Panc1 (cell line): ENCODE measurements around the gene MRPL2. TPM values are rescaled to one million over a fixed set of nuclear protein-coding genes. Genes with fewer than 3 reads are reported as not detected.
"Not testable (repeated sequence)": the region's sequence is repeated elsewhere in the genome, so short reads cannot be mapped to it uniquely, and the experiment has no call there.

Experiments used
- ATAC-seq: fragments of 200-7000 bp; cut with Tn5 transposase; 2 replicates; pipeline ENCODE4 v1.9.1; 2020; ENCODE audit warnings: mild to moderate bottlenecking, moderate library complexity
- BruUV-seq: library from RNA; stranded (reverse); fragments of 400-500 nt; replicated peaks from 2 replicates; lab custom pipeline; 2021; lab: Mats Ljungman, UMichigan
- CTCF ChIA-PET: fragments of 300-600 bp; sonication (Branson Sonifier 250); formaldehyde crosslinking; loops from one replicate; lab custom pipeline; 2022; ENCODE audit warnings: antibody characterized with exemption; lab: Charles Lee
- POLR2A ChIA-PET: fragments of 300-600 bp; sonication (Branson Sonifier 250); formaldehyde crosslinking; loops from one replicate; lab custom pipeline; 2022; ENCODE audit warnings: antibody characterized with exemption; lab: Charles Lee
- DNase-seq: peaks from one replicate; pipeline ENCODE4 v3.0.0-alpha.2; 2010; ENCODE audit warnings: low read depth, low spot score
- H3K27ac ChIP-seq: 2 replicates; pipeline ENCODE4 v1.5.1; 2011; ENCODE audit warnings: mild to moderate bottlenecking, low read length, inconsistent platforms
- H3K27me3 ChIP-seq: fragments of 200-500 bp; sonication (Bioruptor generic); 2 replicates; pipeline ENCODE4 v1.6.0; 2014; ENCODE audit warnings: low read length, inconsistent platforms; ENCODE audit not compliant: control insufficient read depth, insufficient read depth
- H3K36me3 ChIP-seq: fragments of 200-500 bp; sonication (Bioruptor generic); 2 replicates; pipeline ENCODE4 v1.5.1; 2014; ENCODE audit warnings: inconsistent platforms, mild to moderate bottlenecking, low read length, moderate library complexity; ENCODE audit not compliant: control insufficient read depth, insufficient read depth
- H3K4me1 ChIP-seq: 2 replicates; pipeline ENCODE4 v1.5.1; 2011; ENCODE audit warnings: inconsistent platforms, mild to moderate bottlenecking, low read length, moderate library complexity; ENCODE audit not compliant: control insufficient read depth, insufficient read depth
- H3K4me3 ChIP-seq, 2 experiments: 2 replicates each; pipeline ENCODE4 v1.5.1; 2011 to 2012; ENCODE audit warnings: low read depth in 2 of 2, low read length in 2 of 2, mild to moderate bottlenecking in 2 of 2, inconsistent platforms in 1 of 2, moderate library complexity in 1 of 2
- H3K9me3 ChIP-seq: fragments of 200-500 bp; sonication (Bioruptor generic); 2 replicates; pipeline ENCODE4 v1.5.1; 2014; ENCODE audit warnings: low read depth, mild to moderate bottlenecking, inconsistent platforms, low read length, moderate library complexity; ENCODE audit not compliant: control insufficient read depth, insufficient read depth
- POLR2AphosphoS5 ChIP-seq: IDR thresholded peaks from 2 replicates; pipeline ENCODE4 v1.6.1; 2012; ENCODE audit warnings: mild to moderate bottlenecking, low read depth, low read length, moderate library complexity
- SIN3A ChIP-seq: IDR thresholded peaks from 2 replicates; pipeline ENCODE4 v1.6.1; 2012; ENCODE audit warnings: low read depth, mild to moderate bottlenecking, low read length, moderate library complexity, borderline replicate concordance; ENCODE audit not compliant: insufficient read depth
- TCF7L2 ChIP-seq: IDR thresholded peaks from 2 replicates; pipeline ENCODE4 v1.6.1; 2011; ENCODE audit warnings: mild to moderate bottlenecking, low read depth, low read length, inconsistent platforms
- in situ Hi-C: cut with HindIII; loops from 2 replicates; pipeline ENCODE4 v1.10.0; 2016; ENCODE audit warnings: low sequenced_read_pairs, low pct_unique_long_range_greater_than_20kb
- intact Hi-C: fragments of 100-400 bp; cut with micrococcal nuclease; formaldehyde crosslinking; loops from one replicate; pipeline ENCODE4 v1.10.0; 2022; ENCODE audit not compliant: unreplicated experiment
- total RNA-seq: library from RNA; stranded (reverse); gene quantifications from one replicate; pipeline ENCODE4 v1.2.1, GENCODE V29; 2021; ENCODE audit not compliant: unreplicated experiment
- TF ChIP-seq, protein P1 (sequence below): fragments of 450-650 bp; IDR thresholded peaks from 2 replicates; pipeline ENCODE4 v1.5.1; 2017; ENCODE audit warnings: mild to moderate bottlenecking
- TF ChIP-seq, protein P2 (sequence below), 2 experiments: IDR thresholded peaks; 2 replicates each; pipeline ENCODE4 v1.6.1; 2011 to 2012; ENCODE audit warnings: low read depth in 2 of 2, control low read depth in 1 of 2, low read length in 1 of 2, mild to moderate bottlenecking in 1 of 2, moderate library complexity in 1 of 2; ENCODE audit not compliant: insufficient read depth in 1 of 2

Gene MRPL2
- total RNA-seq, 1 experiment from 2014 or later, result 65.6 TPM

DNA sequence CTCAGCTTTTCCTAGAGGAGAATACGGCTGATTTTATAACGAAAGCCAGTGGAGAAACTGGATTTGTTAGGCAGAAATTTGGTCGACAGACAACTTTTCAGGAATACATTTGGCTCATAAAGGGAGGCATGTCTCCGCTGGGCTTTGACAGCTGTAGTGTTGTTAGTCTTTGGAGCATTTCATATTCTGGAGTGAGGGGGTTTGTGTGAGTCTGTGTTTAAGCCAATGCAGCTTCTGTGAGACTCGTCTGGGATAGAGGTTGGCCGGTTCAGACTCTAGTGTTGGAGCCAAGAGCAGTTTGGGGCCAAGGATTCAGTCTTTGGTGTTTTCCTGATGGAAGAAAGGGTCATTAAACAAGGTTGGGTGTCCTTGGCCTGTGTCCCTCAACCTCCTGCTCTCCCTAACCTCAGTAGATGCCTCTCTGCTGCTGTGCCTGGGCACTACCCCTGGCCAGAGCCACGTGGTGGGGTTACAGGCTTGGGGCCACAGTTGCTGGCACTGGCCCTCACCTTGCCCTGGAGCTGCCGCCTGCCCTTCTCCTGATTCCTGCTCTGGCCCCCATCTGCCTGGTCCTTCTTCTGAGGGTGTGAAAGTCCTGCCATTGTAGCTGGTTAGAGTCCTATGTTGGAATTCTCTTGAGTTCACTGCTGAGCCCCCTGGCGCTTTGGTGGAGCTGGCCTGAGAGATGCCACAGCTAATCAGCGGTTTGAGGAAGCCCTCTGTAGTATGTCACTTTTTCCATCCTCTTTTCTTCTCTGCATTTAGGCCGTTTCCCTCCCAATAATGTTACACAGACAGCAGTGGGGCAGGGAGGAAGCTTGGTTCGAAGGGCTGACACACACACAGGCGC lies 23.8 kb upstream of the MRPL2 start:
- Histone ChIP-seq H3K27me3 (no peaks in the 10 kb centered on the region), H3K9me3 (no peaks in the 10 kb centered on the region), H3K36me3 (no peaks in the 10 kb centered on the region), H3K27ac (peak overlapping the region; percentile 54), H3K4me3 (no peak overlapping the region), H3K4me1 (peaks cover 54% of the 10 kb centered on the region)
- in situ Hi-C loops, result no loop called here
- intact Hi-C loops, result no loop called here
- no peak for DNase-seq
- TF ChIP-seq SIN3A (no peak), POLR2AphosphoS5 (no peak), TCF7L2 (no peak)
- TF ChIP-seq, protein P1, sequence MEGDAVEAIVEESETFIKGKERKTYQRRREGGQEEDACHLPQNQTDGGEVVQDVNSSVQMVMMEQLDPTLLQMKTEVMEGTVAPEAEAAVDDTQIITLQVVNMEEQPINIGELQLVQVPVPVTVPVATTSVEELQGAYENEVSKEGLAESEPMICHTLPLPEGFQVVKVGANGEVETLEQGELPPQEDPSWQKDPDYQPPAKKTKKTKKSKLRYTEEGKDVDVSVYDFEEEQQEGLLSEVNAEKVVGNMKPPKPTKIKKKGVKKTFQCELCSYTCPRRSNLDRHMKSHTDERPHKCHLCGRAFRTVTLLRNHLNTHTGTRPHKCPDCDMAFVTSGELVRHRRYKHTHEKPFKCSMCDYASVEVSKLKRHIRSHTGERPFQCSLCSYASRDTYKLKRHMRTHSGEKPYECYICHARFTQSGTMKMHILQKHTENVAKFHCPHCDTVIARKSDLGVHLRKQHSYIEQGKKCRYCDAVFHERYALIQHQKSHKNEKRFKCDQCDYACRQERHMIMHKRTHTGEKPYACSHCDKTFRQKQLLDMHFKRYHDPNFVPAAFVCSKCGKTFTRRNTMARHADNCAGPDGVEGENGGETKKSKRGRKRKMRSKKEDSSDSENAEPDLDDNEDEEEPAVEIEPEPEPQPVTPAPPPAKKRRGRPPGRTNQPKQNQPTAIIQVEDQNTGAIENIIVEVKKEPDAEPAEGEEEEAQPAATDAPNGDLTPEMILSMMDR, result no peak
- TF ChIP-seq, protein P2, sequence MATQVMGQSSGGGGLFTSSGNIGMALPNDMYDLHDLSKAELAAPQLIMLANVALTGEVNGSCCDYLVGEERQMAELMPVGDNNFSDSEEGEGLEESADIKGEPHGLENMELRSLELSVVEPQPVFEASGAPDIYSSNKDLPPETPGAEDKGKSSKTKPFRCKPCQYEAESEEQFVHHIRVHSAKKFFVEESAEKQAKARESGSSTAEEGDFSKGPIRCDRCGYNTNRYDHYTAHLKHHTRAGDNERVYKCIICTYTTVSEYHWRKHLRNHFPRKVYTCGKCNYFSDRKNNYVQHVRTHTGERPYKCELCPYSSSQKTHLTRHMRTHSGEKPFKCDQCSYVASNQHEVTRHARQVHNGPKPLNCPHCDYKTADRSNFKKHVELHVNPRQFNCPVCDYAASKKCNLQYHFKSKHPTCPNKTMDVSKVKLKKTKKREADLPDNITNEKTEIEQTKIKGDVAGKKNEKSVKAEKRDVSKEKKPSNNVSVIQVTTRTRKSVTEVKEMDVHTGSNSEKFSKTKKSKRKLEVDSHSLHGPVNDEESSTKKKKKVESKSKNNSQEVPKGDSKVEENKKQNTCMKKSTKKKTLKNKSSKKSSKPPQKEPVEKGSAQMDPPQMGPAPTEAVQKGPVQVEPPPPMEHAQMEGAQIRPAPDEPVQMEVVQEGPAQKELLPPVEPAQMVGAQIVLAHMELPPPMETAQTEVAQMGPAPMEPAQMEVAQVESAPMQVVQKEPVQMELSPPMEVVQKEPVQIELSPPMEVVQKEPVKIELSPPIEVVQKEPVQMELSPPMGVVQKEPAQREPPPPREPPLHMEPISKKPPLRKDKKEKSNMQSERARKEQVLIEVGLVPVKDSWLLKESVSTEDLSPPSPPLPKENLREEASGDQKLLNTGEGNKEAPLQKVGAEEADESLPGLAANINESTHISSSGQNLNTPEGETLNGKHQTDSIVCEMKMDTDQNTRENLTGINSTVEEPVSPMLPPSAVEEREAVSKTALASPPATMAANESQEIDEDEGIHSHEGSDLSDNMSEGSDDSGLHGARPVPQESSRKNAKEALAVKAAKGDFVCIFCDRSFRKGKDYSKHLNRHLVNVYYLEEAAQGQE (IDR thresholded peaks at IDR 0.05; ENCODE audit: insufficient read depth in 1 of 2, low read depth in 2 of 2, low read length in 1 of 2), result no peak
- no TSS peak for BruUV-seq
- CTCF ChIA-PET, result interaction anchor here (0.6 kb wide), 1 partner anchor 17 kb away, joined by 6 read pairs; no protein-coding TSS in a partner anchor
- POLR2A ChIA-PET, result no interaction called here
- 0 out of 2 replicates have a peak, but pooled peaks have one; percentile 10 for ATAC-seq

DNA sequence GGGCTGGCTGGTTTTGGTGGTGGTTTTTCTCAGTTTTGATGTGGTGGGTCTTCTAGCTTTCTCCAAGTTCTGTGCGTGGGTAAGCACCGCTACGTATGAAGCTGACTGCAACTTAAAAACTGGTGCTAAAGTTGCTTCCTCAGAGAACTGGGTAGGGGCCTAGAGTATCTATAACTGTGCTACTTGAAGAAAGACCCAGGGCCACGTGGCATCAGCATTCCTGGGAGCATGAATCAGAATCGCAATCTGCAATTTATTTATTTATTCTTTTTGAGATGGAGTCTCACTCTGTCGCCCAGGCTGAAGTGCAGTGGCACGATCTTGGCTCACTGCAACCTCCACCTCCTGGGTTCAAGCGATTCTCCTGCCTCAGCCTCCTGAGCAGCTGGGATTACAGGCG lies 22.7 kb upstream of the MRPL2 start:
- H3K9me3 ChIP-seq, DNase-seq, CTCF ChIA-PET, POLR2A ChIA-PET, BruUV-seq, H3K36me3 ChIP-seq, in situ Hi-C loops, H3K27me3 ChIP-seq, ATAC-seq, H3K4me3 ChIP-seq, intact Hi-C loops: not testable (repeated sequence)
- H3K27ac ChIP-seq, result peak overlapping the region; percentile 60; the same call in 1 of the 2 replicates
- H3K4me1 ChIP-seq, result peaks cover 49% of the 10 kb centered on the region

DNA sequence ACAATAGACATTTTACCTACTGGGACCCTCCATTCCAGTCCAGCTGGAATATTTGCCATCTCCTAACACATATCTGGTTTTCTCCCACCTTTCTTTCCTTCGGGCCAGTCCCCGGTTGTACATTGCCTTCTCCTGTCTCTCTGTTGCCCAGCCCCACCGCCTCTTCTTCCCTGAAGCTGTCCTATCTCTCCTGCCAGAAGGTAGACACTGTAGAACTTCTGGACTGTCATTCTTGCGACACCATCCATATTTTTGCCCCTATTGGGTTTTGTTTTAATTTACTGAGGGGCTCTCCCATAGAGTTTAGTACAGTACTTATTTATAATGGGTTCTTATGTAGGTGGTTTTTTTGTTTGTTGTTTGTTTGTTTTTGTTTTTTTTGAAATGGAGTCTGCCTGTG lies 21.8 kb upstream of the MRPL2 start:
- in situ Hi-C loops (no loop called here), intact Hi-C loops (no loop called here)
- ATAC-seq (no peak), DNase-seq (no peak)
- Histone ChIP-seq H3K27ac (peak overlapping the region; percentile 45), H3K27me3 (no peaks in the 10 kb centered on the region), H3K36me3 (peaks cover 3% of the 10 kb centered on the region; the same call in 1 of the 2 replicates), H3K4me1 (peaks cover 44% of the 10 kb centered on the region), H3K9me3 (no peaks in the 10 kb centered on the region), H3K4me3 (no peak overlapping the region)
- TF ChIP-seq, protein P1, result no peak
- TF ChIP-seq TCF7L2 (no peak), SIN3A (no peak), POLR2AphosphoS5 (no peak)
- TF ChIP-seq, protein P2 (IDR thresholded peaks at IDR 0.05; ENCODE audit: insufficient read depth in 1 of 2, low read depth in 2 of 2, low read length in 1 of 2), result no peak
- no TSS peak for BruUV-seq
- ChIA-PET CTCF (no interaction called here), POLR2A (interaction anchor here (0.7 kb wide), 1 partner anchor 16 kb away, joined by 3 read pairs; no protein-coding TSS in a partner anchor)
